Stimulated activated CD8-positive, alpha-beta memory T cell treated with anti-CD3 and anti-CD28 coated beads, Interleukin-12 subunit alpha, Interleukin-12 subunit beta, amount 100 ng/mL, for 4 hours (primary cell): ENCODE results near the gene MTMR2.

Experiments used
- DNase-seq: peaks from one replicate; pipeline ENCODE4 v3.0.0-alpha.2; 2020; ENCODE audit warnings: low read depth

Gene MTMR2

GRCh38 chr11:95923728-95924413 lies at the start of gene MTMR2:
TSS of gene MTMR2 (minus strand) at chr11:95924107. CDS start at chr11:95923954, 153 bp downstream.
- peak; percentile 37 for DNase-seq

GRCh38 chr11:95972060-95972459 lies 48.2 kb upstream of the MTMR2 start:
- DNase-seq, result no peak

DNA sequence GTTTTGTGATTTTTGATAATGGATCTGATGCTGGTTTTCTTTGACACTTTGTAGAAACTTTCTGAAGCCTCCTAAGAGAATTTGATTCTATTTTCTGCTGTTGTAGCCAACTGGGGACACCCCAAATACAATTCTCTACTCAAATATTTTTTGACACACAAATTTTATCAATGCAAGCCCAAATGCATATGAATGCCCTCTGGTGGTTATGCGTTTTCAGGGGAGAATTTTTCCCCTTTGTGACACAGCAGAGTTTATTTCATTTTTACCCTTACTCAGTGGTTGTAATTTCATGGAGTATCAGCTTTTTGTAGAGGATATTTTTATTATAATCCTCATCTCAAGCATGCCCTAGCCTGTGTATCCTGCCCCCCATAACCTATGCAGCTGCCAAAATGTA lies 44.7 kb upstream of the MTMR2 start:
- DNase-seq, result no peak

DNA sequence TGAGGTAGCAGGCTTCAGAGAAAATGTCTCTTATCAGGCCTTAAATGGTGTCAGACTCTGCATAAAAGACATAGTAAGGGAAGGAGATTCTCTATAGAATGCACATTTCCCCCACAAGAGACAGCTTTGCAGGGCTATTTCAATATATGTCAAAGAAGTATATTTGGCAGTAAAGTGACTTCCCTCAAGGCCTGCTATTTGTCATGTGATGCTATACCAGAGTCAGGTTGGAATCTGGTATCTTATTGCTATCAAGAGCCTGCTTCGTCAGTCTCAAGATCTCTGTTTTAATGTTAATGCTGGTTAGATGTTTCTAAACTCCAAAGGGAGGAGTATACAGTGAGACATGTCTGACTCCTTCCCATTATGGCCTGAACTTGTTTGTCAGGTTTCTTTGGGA lies 40.4 kb upstream of the MTMR2 start:
- no peak for DNase-seq

DNA sequence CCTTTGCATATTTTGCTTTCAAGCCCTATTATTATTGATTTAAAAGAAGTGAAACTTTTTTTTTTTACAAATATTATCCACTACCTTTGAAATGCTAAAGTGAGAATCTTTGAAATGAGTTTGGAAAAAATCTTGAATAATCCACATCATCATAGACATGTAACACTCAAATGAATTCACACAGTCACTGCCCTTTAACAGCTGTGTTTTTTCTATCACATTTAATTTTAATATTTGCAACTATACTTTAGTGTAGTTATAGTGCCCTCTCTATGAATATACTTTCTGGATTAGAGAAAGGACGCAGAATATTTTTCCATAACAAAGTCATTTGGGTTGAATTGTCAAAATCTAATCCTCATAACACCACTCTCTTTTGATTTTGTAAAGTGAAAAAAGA lies 37.9 kb upstream of the MTMR2 start:
- DNase-seq, result no peak

DNA sequence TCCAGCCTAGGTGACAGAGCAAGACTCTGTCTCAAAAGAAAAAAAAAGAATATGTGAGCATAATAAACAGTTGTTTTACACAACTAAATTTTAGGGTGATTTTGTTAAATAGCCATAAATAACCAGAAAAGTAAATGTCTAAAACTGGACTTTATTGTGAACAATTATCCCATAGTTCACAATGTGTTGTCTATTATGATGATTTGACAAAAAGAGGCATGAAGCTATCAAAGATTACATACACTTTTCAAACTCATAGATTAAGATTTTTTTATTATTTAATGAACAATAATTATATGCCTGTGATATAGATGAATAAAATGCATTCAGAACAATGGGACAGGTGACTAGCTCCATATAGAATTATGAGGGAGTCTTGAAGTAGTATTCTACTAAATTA lies 27.0 kb upstream of the MTMR2 start:
- DNase-seq, result no peak

DNA sequence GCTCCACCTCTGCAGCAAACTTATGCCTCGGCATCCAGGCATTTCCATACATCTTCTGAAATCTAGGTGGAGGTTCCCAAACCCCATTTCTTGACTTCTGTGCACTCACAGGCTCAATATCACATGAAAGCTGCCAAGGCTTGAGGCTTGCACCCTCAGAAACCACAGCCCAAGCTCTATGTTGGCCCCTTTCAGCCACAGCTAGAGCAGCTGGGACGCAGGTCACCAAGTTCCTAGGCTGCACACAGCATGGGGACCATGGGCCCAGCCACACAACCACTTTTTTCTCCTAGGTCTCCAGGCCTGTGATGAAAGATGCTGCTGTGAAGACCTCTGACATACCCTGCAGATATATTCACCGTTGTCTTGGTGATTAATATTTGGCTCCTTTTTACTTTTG lies 24.7 kb upstream of the MTMR2 start:
- no peak for DNase-seq

- DNase-seq, result no peak
These were observed 20.7 kb upstream of the MTMR2 start for GRCh38 chr11:95944623-95945022.

- DNase-seq, result no peak
These were observed 19.6 kb upstream of the MTMR2 start for GRCh38 chr11:95943546-95943945.

GRCh38 chr11:95939091-95939490 lies 15.2 kb upstream of the MTMR2 start:
- no peak for DNase-seq

GRCh38 chr11:95937358-95937757 lies 13.5 kb upstream of the MTMR2 start:
- no peak for DNase-seq

DNA sequence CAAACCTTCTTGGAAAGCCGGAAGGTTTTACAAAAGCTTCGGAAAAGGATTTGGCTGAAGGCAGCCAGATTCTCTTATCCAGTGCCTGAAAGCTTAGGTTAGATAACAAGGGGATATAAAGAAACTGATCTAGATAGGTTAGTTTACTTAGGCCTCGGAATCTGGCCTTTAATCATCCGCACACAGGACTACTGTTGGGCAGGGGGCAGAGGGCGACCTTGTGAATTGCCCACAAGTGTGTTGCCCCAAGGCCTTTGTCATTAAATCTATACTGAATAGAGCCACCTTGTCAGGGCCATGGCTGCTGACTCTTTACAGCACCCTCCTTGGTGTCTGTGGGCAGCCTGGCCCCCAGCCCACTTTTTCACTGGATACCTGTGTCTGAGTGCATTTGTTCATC lies 9.7 kb upstream of the MTMR2 start:
- no peak for DNase-seq

- no peak for DNase-seq
These were observed 8.0 kb upstream of the MTMR2 start for GRCh38 chr11:95931916-95932315.

GRCh38 chr11:95930948-95931347 lies 7.0 kb upstream of the MTMR2 start:
- DNase-seq, result no peak

DNA sequence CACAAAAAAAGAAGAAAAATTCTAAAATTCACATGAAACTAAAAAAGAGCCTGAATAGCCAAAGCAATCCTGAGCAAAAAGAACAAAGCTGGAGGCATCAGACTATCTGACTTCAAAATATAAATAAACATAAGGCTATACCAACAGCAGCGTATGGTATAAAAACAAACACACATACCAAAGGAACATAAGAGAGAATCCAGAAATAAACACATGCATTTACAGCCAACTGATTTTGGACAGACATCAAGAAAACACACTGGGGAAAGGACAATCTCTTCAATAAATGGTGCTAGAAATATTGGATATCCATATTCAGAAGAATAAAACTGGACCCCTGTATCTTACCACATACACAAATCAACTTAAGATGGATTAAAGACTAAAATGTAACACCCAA lies 2.8 kb upstream of the MTMR2 start:
- no peak for DNase-seq

- DNase-seq, result no peak
These were observed 1.1 kb upstream of the MTMR2 start for GRCh38 chr11:95925011-95925410.

DNA sequence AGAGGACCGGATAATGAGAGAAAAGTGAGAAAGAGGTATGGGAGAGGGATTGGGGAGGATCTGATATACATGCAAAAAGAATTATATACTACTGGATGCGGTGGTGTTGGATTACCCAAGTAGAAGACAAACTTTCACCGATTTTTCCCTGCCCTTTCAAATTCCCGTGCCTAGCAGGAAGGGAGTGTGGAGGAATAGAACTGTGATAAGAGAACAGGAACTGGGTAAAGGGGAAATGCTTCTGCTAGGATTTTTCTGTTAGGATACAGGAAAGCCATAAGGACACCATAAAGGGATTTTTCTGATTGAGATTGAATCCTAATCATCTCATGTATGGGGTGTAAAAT lies 480 bp upstream of the MTMR2 start:
- DNase-seq, result no peak

DNA sequence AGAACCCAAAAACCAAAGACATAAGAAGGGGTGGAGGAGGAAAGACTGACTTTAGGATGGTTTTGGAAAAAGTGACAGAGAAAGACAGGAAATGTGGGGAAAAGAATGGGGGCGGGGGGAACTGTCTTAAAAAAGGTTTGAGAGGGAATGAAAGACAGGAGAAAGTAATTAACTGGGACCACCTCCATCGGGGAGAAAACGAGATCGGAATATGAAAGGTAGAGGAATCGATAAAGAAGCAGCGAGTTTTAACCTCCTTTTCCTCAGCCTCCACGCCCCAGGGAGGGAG lies 524 bp downstream of the MTMR2 start:
- DNase-seq, result no peak

- DNase-seq, result no peak
These were observed 1.1 kb downstream of the MTMR2 start for GRCh38 chr11:95922536-95923438.

DNA sequence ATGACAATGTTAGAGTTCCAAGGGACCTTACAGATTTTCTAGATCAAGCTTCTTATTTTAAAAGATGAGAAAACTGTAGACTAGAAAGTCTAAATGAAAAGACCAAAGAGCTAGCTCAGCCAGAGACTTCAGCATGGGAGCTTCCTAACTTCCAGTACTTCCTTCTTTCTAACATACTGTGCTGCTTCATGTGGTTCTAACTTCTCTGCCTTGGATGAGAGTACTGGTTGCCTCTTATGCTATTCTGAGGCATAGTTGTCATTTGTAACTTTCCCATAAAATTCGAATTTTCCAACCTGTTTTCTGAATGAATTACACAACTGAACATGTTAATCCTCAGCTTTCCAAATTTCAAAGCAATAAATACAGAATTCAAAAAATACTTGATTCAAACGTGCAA lies 1.8 kb downstream of the MTMR2 start:
- DNase-seq, result no peak

DNA sequence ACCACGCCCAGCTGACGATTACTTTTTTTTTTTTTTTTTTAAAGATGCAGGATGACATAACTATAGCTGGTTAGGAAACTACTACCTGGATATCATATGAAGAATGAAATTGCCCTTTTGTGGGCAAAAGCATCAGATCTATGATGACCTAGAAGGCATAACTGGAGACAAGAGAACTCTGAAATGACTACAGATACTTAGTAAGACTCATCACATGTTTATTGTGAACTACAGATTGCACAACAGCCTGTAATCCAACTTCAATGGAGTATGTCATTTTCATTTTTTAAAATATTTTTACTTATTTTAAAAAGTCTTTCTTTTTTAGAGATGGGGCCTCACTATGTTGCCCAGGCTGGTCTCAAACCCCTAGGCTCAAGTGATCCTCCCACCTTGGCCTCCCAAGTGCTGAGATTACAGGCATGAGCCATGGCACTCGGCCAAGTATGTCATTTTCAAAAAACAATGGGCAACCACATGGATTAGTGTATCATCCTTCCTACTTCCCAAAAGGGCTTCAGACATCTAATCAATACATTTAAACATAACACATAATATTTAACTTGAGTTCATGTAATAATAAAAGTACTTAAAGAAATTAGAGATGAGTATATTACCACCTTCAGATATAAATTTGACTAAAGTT lies 3.3 kb downstream of the MTMR2 start:
- DNase-seq, result no peak

- DNase-seq, result no peak
These were observed 4.4 kb downstream of the MTMR2 start for GRCh38 chr11:95919514-95919913.

DNA sequence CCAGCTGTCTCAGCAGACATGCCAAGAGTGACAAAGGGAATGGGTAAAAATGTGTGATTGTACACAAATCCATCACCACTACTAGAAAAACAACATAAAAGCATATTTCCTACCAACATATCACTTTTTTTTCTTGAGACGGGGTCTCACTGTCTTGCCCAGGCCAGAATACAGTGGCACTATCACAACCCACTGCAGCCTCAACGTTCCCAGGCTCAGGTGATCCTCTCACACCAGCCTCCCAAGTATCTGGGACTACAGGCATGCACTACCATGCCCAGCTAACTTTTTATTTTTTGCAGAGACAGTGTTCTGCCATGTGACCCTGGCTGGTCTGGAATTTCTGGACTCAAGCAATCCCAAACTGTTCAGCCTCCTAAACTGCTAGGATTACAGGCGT lies 5.2 kb downstream of the MTMR2 start:
- no peak for DNase-seq
